Measurements from ENCODE around the gene FAR2.
"Not testable (repeated sequence)": the region's sequence is repeated elsewhere in the genome, so short reads cannot be mapped to it uniquely, and the experiment has no call there.

The FAR2 gene

GRCh38 chr12:29152981-29153630, 4.0 kb downstream of the FAR2 start:
- no peak for DNase-seq (ENCODE audit: low spot score)

GRCh38 chr12:29155079-29155478, 6.0 kb downstream of the FAR2 start:
- DNase-seq (ENCODE audit: low spot score) = no peak

GRCh38 chr12:29157486-29157946, 8.4 kb downstream of the FAR2 start:
- peak; percentile 31 for DNase-seq (ENCODE audit: low spot score)

DNA sequence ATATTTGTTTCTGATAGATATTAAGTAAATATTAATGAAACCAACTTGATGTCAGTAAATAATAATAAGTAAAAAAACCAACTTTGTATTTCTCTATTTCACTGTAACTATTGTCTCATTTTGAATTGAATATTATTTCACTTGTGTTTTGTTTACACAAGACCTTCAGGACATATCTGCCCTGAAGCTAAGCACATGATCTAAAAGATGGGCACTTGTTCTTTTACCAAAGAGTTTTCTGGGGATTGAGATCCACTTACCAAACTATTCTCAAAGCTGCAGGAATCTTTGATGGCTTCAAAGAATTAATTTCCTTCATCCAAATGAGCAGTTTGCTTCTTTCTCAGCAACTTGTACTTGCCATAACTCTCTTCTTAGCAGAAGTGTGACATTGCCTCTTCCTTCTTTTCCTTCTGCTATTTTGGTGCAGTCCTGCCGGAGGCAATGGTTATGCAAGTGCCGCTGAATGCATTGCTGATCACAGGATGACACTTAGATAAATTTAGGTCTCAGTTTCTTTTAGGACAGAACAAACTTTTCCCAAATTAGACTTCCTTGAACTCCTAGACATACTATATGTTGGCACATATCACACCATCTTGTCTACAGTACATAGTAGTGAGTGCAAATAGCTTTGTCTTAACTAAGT, 9.2 kb downstream of the FAR2 start:
- no peak for DNase-seq (ENCODE audit: low spot score)

DNA sequence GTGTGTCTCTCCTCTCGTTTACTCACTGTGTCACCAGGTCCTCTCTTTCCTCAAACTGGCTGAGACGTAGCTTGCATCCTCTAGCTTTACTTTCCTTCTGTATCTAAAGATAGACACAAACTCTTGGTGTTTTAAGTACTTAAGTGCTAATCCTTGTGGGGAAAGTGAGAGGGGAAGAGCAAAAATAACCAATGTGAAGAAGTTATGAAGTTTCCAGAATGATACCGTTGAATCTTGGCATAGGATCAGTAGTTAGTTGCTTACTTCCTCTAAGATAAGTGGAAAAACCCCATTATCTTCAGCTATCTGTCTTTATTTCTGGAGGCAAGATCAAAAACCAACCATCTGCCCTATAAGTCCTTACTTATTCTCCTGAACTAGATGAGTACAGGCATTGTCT, 10.6 kb downstream of the FAR2 start:
- DNase-seq (ENCODE audit: low spot score) = no peak

DNA sequence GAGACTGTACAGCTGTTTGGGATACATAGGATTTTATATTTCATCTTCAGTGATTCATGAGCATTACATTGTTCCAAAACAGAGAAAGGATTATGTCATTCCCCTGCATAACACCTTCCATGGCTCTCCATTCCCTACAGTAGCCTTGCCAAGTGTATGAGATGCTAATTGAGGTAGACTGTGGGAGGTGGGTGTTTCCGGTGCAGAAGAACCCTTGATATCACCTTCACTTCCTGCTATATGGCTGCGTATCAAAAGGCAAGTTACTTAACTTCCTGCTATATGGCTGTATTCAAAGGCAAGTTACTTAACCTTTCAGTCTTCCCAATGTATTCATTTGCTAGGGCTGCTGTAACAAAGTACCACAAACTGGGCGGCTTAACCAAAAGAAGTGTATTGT, 11.2 kb downstream of the FAR2 start:
- DNase-seq (ENCODE audit: low spot score) = no peak

DNA sequence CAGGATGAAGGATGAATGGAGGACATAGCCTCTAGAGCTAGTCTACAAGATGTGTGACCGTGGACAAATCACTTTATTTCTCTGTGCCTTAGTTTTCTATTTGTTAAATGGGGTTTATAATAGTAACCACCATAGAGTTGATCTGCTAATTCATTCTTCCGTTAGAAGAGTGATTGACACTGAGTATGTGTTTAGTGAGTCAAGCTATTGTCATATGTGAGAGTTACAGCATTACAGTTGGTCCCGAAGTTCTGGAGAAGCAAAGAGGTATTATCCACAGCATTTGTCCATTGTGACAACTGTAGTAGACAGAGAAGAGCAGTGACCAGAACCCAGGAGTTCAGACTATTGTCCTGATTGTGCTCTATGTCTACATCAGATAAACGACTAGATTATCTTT, 14.1 kb downstream of the FAR2 start:
- no peak for DNase-seq (ENCODE audit: low spot score)

DNA sequence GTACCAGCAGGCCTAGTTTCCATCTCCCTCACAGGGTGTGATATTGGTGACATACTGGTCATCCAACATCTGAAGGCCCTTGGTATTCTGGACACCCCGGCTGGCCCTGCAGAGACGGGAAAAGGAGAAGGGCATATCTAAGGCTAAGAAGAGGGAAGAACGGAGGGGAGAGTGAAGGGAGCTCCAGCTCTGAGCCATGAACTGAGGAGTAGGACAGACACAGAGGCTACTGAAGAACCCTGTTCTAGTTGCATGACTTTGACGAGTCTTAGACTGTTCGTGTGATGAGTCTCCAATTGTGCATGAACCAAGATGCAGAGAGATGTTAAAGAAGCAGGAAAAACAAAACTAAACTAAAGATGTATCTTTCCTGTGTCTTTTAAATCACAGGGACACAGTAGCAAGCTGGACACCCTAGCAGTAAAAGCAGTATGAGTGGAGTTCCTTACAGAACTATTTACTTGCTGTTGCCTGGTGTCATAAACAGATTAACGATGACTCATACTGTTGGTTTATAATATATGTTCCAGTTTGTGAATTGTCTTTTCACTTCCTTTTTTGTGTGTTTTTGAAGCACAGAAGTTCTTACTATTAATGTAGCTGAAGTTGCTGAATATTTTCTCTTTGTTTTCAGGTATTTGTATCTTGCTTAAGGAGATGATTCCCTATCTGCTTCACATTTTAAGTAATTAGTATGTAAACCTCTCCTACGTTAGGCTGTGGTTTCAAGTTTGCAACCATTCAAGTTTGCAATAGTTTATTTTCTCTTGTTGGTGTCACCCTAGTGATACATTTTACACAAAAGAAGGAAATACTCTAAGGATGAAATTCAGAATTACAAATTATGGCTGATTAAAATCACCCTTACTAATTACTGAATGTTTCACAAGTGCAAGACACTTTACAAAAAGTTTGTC, 15.7 kb downstream of the FAR2 start:
- DNase-seq (ENCODE audit: low spot score) = peak; percentile 79

DNA sequence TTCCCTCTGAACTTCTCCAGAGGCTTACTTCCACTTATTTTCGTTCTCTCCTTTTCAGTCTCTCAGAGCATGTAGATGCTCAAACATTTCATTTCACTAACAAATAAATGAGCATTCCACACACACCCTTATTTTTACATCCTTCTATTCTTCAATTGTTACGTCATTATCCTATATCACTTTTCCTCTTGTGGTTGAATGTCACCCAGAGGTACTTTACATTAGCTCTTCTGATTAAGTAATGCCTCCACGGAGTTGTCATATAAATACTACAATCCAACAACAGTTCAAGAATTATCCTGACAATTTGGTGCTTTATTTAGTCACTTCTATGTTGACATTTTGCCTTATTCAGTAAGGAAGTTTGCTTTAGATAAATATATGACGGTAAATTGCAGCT, 18.4 kb downstream of the FAR2 start:
- DNase-seq (ENCODE audit: low spot score) = no peak

DNA sequence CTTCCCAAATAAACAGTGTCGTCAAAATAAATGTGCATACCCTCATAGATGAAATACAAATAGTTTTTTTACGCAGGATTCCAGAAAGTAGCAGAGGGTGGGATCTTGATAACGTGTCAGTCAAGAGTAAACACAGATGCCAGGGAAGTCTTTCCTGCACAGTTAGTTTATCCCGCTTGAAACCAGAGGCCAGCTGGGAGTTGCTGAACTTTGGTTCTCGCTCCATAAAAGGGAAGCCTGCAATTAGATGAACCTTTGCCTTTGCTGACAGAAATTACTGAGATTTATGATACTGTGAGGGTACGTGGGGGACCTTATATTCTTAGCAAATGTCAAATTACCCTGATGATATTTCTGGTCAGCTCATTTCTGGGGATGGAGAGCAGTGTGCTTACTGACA, 18.9 kb downstream of the FAR2 start:
- DNase-seq (ENCODE audit: low spot score) = no peak

- DNase-seq (ENCODE audit: low spot score) = not testable (repeated sequence)
Measured at GRCh38 chr12:29169978-29170377, 20.9 kb downstream of the FAR2 start.

GRCh38 chr12:29170478-29171084, 21.5 kb downstream of the FAR2 start:
- not testable (repeated sequence) for DNase-seq (ENCODE audit: low spot score)

- no peak for DNase-seq (ENCODE audit: low spot score)
Measured at GRCh38 chr12:29171421-29172258, 22.6 kb downstream of the FAR2 start.

GRCh38 chr12:29176941-29177340, 27.9 kb downstream of the FAR2 start:
- peak; percentile 31 for DNase-seq (ENCODE audit: low spot score)

DNA sequence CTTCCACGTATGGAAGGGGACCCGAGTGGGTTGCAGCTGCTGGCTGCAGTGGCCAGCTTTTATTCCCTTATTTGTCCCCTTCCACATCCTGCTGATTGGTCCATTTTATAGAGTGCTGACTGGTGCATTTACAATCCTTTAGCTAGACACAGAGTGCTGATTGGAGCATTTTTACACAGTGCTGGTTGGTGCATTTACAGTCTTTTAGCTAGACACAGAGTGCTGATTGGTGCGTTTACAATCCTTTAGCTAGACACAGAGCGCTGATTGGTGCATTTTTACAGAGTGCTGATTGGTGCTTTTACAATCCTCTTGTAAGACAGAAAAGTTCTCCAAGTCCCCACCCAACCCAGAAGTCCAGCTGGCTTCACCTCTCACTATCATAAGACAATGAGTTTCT, 33.2 kb downstream of the FAR2 start:
- DNase-seq (ENCODE audit: low spot score) = not testable (repeated sequence)

DNA sequence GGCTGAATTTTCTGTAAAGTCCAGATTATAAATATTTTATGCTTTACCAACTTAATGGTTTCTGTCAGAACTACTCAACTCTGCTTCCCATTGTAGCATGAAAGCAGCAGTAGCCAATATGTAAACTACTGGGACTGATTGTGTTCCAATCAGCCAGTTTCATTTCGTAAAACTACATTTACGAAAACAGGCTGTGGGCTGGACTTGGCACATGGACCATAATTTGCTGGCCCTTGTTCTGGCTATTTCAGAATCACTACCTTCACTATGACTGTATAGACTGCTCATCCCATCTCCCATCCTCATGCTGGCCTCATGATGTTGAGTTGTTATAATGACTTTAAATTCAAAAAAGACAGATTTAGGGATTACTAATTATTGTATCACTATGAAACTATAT, 38.7 kb downstream of the FAR2 start:
- peak; percentile 28 for DNase-seq (ENCODE audit: low spot score)

- DNase-seq (ENCODE audit: low spot score) = no peak
Measured at GRCh38 chr12:29191267-29191850, 42.3 kb downstream of the FAR2 start.

DNA sequence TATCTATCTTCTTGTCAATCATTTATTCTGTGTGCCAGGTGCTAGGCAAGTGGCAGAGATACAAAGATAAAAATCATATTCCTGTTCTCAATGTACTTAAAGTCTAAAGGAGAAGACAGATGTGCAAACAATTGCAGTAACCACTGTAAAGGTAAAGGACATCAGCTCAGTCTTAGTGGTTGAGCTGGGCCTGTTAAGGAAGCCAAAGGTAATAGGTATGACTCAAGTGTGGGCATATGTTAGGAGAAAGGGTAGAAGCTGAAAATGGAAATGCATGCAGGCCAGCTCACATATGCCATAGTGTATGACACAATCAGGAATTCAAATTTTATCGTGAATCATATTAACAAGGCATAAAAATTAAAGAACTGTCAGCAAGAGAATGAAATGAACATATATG, 49.8 kb downstream of the FAR2 start:
- no peak for DNase-seq (ENCODE audit: low spot score)

- DNase-seq (ENCODE audit: low spot score) = no peak
Measured at GRCh38 chr12:29200586-29200985, 51.5 kb downstream of the FAR2 start.

GRCh38 chr12:29201296-29201695, 52.2 kb downstream of the FAR2 start:
- no peak for DNase-seq (ENCODE audit: low spot score)

DNA sequence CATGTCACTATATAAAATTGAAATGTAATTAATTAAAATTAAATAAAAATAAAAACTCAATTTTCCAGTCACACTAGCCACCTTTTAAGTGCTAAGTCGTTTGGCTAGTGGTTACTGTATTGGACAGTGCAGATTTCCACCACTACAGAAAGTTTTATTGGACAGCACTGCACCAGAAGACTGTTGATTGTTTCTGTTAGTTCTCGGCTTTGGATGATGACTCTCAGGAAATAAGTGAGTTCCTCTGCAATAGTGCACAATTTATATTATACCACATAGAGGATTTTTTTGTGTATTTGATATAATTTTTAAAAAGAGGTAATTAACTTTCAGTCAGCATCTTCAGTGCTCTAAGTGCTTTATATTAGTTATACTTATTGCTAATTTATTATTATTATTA, 52.7 kb downstream of the FAR2 start:
- DNase-seq (ENCODE audit: low spot score) = no peak
